ENCODE results near the gene ROCK1.
"Not testable (repeated sequence)": the region's sequence is repeated elsewhere in the genome, so short reads cannot be mapped to it uniquely, and the experiment has no call there.

DNA sequence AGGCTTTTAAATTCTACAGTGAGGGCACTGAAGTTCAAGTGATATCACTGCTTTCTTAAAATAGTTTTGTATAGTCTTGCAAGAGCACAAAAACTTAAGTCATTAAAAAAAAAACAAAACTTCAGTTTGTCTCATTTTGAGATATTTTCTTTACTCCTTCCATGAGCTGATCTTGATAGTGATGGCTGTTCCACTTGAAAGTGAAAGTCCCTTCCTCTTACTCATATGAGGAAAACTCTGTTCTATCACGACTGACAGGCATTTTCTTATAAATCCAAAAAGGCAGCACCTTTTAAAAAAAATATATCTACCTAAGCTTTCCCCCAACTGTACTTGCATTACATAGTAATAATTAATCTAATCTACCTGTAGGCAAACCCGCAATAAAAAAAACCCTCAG, 160.8 kb downstream of the ROCK1 start:
- TF ChIP-seq, protein P1, sequence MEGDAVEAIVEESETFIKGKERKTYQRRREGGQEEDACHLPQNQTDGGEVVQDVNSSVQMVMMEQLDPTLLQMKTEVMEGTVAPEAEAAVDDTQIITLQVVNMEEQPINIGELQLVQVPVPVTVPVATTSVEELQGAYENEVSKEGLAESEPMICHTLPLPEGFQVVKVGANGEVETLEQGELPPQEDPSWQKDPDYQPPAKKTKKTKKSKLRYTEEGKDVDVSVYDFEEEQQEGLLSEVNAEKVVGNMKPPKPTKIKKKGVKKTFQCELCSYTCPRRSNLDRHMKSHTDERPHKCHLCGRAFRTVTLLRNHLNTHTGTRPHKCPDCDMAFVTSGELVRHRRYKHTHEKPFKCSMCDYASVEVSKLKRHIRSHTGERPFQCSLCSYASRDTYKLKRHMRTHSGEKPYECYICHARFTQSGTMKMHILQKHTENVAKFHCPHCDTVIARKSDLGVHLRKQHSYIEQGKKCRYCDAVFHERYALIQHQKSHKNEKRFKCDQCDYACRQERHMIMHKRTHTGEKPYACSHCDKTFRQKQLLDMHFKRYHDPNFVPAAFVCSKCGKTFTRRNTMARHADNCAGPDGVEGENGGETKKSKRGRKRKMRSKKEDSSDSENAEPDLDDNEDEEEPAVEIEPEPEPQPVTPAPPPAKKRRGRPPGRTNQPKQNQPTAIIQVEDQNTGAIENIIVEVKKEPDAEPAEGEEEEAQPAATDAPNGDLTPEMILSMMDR (IDR thresholded peaks at IDR 0.05; ENCODE audit: low read depth, low read length), result not testable (repeated sequence)
- TF ChIP-seq POLR2A (IDR thresholded peaks at IDR 0.05; ENCODE audit: extremely low read depth, insufficient read length), result not testable (repeated sequence)
